Colonic mucosa (tissue), 4 donors: ENCODE results near the gene NAP1L4. TPM values are rescaled to one million over a fixed set of nuclear protein-coding genes. Genes with fewer than 3 reads are reported as not detected.

ENCODE experiments used
- DNase-seq: peaks from one replicate; pipeline ENCODE4 v3.0.0-alpha.2; 2020
- H3K27ac ChIP-seq: fragments of 200-600 bp; one replicate; pipeline ENCODE4 v1.8.0; 2021
- H3K27me3 ChIP-seq: fragments of 200-600 bp; one replicate; pipeline ENCODE4 v1.8.0; 2021
- H3K36me3 ChIP-seq: fragments of 200-600 bp; one replicate; pipeline ENCODE4 v1.8.0; 2021
- H3K4me1 ChIP-seq: fragments of 200-600 bp; one replicate; pipeline ENCODE4 v1.8.0; 2021; ENCODE audit warnings: mild to moderate bottlenecking
- H3K4me3 ChIP-seq: fragments of 200-600 bp; one replicate; pipeline ENCODE4 v1.8.0; 2021
- H3K9ac ChIP-seq, 2 donors: one replicate each; pipeline ENCODE4 v1.7.0; 2013; ENCODE audit warnings: control low read depth in 2 of 2, low read depth in 2 of 2, low read length in 2 of 2
- H3K9me3 ChIP-seq: fragments of 200-600 bp; one replicate; pipeline ENCODE4 v1.8.0; 2021
- intact Hi-C: fragments of 100-400 bp; cut with DNase I; formaldehyde crosslinking; loops from one replicate; pipeline ENCODE4 v1.14.1; 2022
- total RNA-seq, 2 donors: library from RNA; stranded (reverse); fragmentation: NEBNext Ultra II Directional in 1 of 2; extraction: Animal tissue kit (Norgen Biotek cat#: 25700) in 1 of 2; gene quantifications; one replicate each; pipeline ENCODE4 v1.2.1, GENCODE V29; 2021
- TF ChIP-seq, protein P1 (sequence below): fragments of 200-600 bp; IDR thresholded peaks from one replicate; pipeline ENCODE4 v1.8.0; 2022; ENCODE audit warnings: antibody characterized with exemption, mild to moderate bottlenecking
- donor health status: healthy.
- donor health status: DM: no; HTN: no; CAD: no.
- donor health status: DM: no; HTN: no; CAD: no.

The NAP1L4 gene
- total RNA-seq, 2 donors from 2014 or later: 96.1 to 134 TPM

DNA sequence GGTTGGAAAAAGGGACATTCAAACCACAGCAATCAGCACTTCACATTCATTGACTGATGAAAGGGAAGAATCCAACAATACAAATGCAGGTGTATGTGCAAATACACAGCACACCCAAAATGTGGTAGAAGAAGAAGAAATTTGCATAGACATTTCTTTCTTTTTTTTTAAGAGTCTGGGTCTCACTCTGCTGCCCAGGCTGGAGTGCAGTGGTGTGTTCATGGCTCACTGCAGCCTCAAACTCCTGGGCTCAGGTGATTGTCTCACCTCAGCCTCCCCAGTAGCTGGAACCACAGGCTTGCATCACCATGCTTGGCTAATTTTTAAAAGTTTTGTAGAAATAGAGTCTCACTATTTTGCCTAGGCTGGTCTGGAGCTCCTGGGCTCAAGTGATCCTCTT, 43.2 kb upstream of the NAP1L4 start:
- no peak overlapping the region for H3K4me3 ChIP-seq
- no peaks in the 10 kb centered on the region for H3K9me3 ChIP-seq
- no peak overlapping the region for H3K9ac ChIP-seq
- no peak for DNase-seq
- H3K36me3 ChIP-seq: peaks cover 7% of the 10 kb centered on the region
- intact Hi-C loops: no loop called here
- no peaks in the 10 kb centered on the region for H3K27me3 ChIP-seq
- no peak overlapping the region for H3K27ac ChIP-seq
- TF ChIP-seq, protein P1, sequence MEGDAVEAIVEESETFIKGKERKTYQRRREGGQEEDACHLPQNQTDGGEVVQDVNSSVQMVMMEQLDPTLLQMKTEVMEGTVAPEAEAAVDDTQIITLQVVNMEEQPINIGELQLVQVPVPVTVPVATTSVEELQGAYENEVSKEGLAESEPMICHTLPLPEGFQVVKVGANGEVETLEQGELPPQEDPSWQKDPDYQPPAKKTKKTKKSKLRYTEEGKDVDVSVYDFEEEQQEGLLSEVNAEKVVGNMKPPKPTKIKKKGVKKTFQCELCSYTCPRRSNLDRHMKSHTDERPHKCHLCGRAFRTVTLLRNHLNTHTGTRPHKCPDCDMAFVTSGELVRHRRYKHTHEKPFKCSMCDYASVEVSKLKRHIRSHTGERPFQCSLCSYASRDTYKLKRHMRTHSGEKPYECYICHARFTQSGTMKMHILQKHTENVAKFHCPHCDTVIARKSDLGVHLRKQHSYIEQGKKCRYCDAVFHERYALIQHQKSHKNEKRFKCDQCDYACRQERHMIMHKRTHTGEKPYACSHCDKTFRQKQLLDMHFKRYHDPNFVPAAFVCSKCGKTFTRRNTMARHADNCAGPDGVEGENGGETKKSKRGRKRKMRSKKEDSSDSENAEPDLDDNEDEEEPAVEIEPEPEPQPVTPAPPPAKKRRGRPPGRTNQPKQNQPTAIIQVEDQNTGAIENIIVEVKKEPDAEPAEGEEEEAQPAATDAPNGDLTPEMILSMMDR: no peak
- no peaks in the 10 kb centered on the region for H3K4me1 ChIP-seq

DNA sequence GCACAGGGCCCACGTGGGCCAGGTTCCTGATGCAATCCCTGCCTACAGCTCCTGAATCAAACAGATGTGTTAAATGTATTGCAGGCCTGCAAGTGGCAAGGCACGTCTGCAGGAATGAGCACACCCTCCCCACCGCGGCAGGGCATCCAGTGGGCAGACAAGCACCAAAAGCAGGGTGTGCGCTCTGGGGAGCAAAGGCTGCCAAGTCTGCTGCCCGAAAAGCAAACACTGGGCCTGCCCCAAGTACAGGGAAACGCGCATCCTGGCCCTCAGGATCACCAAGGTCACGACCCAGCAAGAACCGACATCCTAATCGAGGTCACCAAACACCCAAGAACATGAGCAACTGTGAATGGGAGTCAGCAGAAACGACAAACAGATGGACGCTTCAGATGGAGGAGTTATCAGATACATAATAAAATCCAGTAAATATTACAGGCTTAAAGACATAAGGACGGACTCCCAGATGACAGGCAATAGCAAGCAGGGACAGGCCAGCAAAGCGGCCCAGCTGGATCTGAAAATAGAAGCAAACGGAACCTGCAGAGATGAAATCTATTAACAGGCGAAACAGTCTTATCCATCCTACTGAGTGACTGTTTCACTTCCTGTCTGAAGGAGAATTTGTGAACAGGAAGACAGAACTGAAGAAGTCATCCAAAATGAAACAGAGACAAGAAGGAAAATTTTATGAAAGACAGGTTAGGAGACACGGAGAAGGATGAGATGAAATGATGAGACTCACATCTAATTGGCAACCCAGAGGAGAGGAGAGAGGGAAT, 38.4 kb upstream of the NAP1L4 start:
- H3K27ac ChIP-seq: no peak overlapping the region
- peaks cover 9% of the 10 kb centered on the region for H3K36me3 ChIP-seq
- intact Hi-C loops: no loop called here

GRCh38 chr11:3028813-3029212, 36.7 kb upstream of the NAP1L4 start:
- Histone ChIP-seq H3K9ac (no peak overlapping the region), H3K4me1 (no peaks in the 10 kb centered on the region), H3K27me3 (no peaks in the 10 kb centered on the region), H3K36me3 (peaks cover 9% of the 10 kb centered on the region), H3K4me3 (no peak overlapping the region), H3K27ac (no peak overlapping the region), H3K9me3 (no peaks in the 10 kb centered on the region)
- TF ChIP-seq, protein P1: no peak
- intact Hi-C loops: no loop called here
- peak; percentile 35 for DNase-seq

More for the DNA sequence above, 38.4 kb upstream of the NAP1L4 start:
- Histone ChIP-seq H3K4me3 (no peak overlapping the region), H3K9ac (no peak overlapping the region), H3K27me3 (no peaks in the 10 kb centered on the region), H3K9me3 (no peaks in the 10 kb centered on the region), H3K4me1 (no peaks in the 10 kb centered on the region)
- TF ChIP-seq, protein P1: no peak
- DNase-seq: no peak

DNA sequence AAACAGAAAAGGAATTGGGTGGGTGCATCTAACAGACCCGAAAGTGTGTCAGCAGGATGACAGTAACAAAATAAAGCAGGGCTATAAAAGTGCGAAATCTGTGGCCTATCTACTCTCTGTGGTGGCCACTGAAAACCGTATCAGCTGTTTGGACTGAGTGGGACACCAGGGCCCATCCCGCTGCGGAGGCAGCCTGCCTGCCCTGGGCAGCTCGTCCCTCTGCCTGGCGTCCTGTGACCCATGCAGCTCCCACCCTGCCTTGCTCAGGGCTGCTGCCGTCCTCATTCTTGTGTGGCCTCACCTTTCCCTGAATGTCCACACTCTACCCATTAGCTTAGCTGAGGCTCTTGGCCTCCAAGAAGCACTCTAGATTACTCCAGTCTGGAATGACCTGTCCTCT, 34.7 kb upstream of the NAP1L4 start:
- Histone ChIP-seq H3K4me3 (no peak overlapping the region), H3K36me3 (peaks cover 9% of the 10 kb centered on the region), H3K27me3 (no peaks in the 10 kb centered on the region), H3K9ac (no peak overlapping the region), H3K27ac (no peak overlapping the region), H3K4me1 (no peaks in the 10 kb centered on the region), H3K9me3 (no peaks in the 10 kb centered on the region)
- DNase-seq: no peak
- TF ChIP-seq, protein P1: no peak
- intact Hi-C loops: no loop called here

DNA sequence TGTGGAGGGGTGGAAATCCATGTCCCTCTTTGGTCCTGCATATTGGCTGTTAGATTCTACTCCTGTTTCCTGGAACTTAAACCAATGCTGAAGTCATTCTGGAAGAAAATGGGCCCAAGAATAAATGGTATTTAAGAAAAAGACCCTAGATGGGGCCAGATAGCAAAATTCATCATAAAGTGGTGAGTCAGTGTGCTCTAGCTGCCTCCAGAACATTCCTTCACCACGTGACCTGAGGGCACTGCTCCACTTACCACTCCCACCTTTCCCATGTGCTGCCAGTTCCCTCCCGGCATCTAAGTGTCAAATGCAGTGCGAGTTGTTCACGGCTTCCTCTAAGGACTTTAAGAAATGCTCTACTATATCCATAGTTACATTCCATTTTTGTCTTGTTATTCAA, 30.9 kb upstream of the NAP1L4 start:
- TF ChIP-seq, protein P1: no peak
- H3K27me3 ChIP-seq: no peaks in the 10 kb centered on the region
- H3K9me3 ChIP-seq: no peaks in the 10 kb centered on the region
- no peak overlapping the region for H3K4me3 ChIP-seq
- no peak for DNase-seq
- H3K4me1 ChIP-seq: no peaks in the 10 kb centered on the region
- intact Hi-C loops: loop anchor here (5.0 kb wide), 1 partner anchor 46 kb away; no protein-coding TSS in a partner anchor
- H3K27ac ChIP-seq: no peak overlapping the region
- peaks cover 5% of the 10 kb centered on the region for H3K36me3 ChIP-seq
- no peak overlapping the region for H3K9ac ChIP-seq
